Endothelial cell (in vitro differentiated cells): ENCODE results near the gene KMT2B. TPM values are rescaled to one million over a fixed set of nuclear protein-coding genes. Genes with fewer than 3 reads are reported as not detected.

Experiments used
- DNase-seq: peaks from one replicate; pipeline ENCODE4 v3.0.0; 2021; ENCODE audit warnings: low spot score
- H3K27ac Mint-ChIP-seq: one replicate; pipeline ENCODE4 v1.8.0; 2021; ENCODE audit warnings: mixed read lengths, inconsistent platforms; ENCODE audit not compliant: unreplicated experiment
- H3K27me3 Mint-ChIP-seq: one replicate; pipeline ENCODE4 v1.8.0; 2021; ENCODE audit warnings: mild to moderate bottlenecking, moderate library complexity, mixed read lengths, inconsistent platforms; ENCODE audit not compliant: unreplicated experiment
- H3K36me3 Mint-ChIP-seq: one replicate; pipeline ENCODE4 v1.8.0; 2021; ENCODE audit warnings: mild to moderate bottlenecking, low read depth, mixed read lengths, inconsistent platforms; ENCODE audit not compliant: unreplicated experiment
- H3K4me1 Mint-ChIP-seq: one replicate; pipeline ENCODE4 v1.8.0; 2021; ENCODE audit warnings: mild to moderate bottlenecking, mixed read lengths, inconsistent platforms; ENCODE audit not compliant: unreplicated experiment
- H3K4me3 Mint-ChIP-seq: one replicate; pipeline ENCODE4 v1.8.0; 2021; ENCODE audit warnings: mild to moderate bottlenecking, mixed read lengths, inconsistent platforms; ENCODE audit not compliant: unreplicated experiment
- H3K9me3 Mint-ChIP-seq: one replicate; pipeline ENCODE4 v1.8.0; 2021; ENCODE audit warnings: mixed read lengths, inconsistent platforms; ENCODE audit not compliant: unreplicated experiment
- CTCF ChIP-seq: fragments of 200-600 bp; sonication (generic); IDR thresholded peaks from one replicate; pipeline ENCODE4 v1.5.0; 2021; ENCODE audit warnings: antibody characterized with exemption; ENCODE audit not compliant: unreplicated experiment
- total RNA-seq: library from RNA; stranded (reverse); fragmentation: NEBNext Ultra II Directional; extraction: Animal tissue kit (Norgen Biotek cat#: 25700); gene quantifications from one replicate; pipeline ENCODE4 v1.2.1, GENCODE V29; 2021; ENCODE audit not compliant: unreplicated experiment

The KMT2B gene
- total RNA-seq, 1 donor from 2014 or later, result 51.7 TPM

- DNase-seq, result no peak
- Mint-ChIP-seq H3K36me3 (no peaks in the 10 kb centered on the region), H3K4me3 (no peak overlapping the region), H3K27me3 (peaks cover 2% of the 10 kb centered on the region), H3K9me3 (no peaks in the 10 kb centered on the region), H3K27ac (no peak overlapping the region), H3K4me1 (no peaks in the 10 kb centered on the region)
- TF ChIP-seq CTCF, result no peak
Observed at GRCh38 chr19:35693422-35693821, 24.4 kb upstream of the KMT2B start.

GRCh38 chr19:35693835-35694599 is 23.8 kb upstream of the KMT2B start:
- Mint-ChIP-seq H3K4me3 (no peak overlapping the region), H3K27me3 (peaks cover 1% of the 10 kb centered on the region), H3K27ac (no peak overlapping the region), H3K9me3 (no peaks in the 10 kb centered on the region), H3K4me1 (no peaks in the 10 kb centered on the region), H3K36me3 (no peaks in the 10 kb centered on the region)
- DNase-seq, result peak; percentile 86
- peak; percentile 77 for TF ChIP-seq CTCF

GRCh38 chr19:35695895-35696422 is 21.8 kb upstream of the KMT2B start:
- Mint-ChIP-seq H3K4me3 (no peak overlapping the region), H3K9me3 (no peaks in the 10 kb centered on the region), H3K36me3 (no peaks in the 10 kb centered on the region), H3K27ac (no peak overlapping the region), H3K4me1 (no peaks in the 10 kb centered on the region), H3K27me3 (peaks cover 1% of the 10 kb centered on the region)
- no peak for DNase-seq
- no peak for TF ChIP-seq CTCF

GRCh38 chr19:35696835-35697234 is 21.0 kb upstream of the KMT2B start:
- DNase-seq, result no peak
- Mint-ChIP-seq H3K27me3 (peaks cover 1% of the 10 kb centered on the region), H3K4me3 (no peak overlapping the region), H3K36me3 (no peaks in the 10 kb centered on the region), H3K4me1 (no peaks in the 10 kb centered on the region), H3K9me3 (no peaks in the 10 kb centered on the region), H3K27ac (no peak overlapping the region)
- TF ChIP-seq CTCF, result no peak
